ENCODE results near the gene BDNF. TPM values are rescaled to one million over a fixed set of nuclear protein-coding genes. Genes with fewer than 3 reads are reported as not detected.

BDNF gene
- total and polyA plus RNA-seq, 2 donors (not counting 1 experiment from before 2014, with no cell fraction given) = 11.2 to 16.7 TPM

DNA sequence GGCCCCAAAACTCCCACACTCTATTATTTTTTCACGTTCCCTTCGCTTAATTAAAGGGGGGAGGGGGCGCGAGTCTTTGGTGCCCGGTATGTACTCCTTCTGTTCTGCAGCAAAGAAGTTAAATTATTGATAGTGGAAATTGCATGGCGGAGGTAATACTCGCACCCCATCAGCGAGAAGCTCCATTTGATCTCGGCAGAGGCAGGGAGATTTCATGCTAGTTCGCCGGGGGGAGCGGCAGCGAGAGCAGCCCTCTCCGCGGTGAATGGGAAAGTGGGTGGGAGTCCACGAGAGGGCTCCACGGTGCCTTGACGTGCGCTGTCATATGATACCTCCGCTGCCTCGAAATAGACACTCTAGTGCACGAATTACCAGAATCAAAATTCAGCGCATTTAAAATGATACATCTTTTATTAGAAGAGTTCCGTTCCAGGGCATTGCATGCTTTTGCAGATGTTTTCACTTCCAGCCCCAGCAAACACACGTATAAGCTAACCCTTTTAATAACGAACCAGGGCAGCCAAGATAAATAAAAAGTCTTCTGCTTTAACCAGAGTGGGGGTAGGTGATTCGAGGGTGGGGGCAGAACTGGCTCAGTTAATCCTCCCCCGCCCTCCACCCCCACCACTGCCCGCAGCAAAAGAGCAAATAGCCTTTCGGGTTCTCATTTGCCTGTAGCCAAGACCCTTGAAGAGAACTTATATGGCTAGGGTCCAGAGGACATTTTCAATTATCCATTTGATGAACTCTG lies 1.3 kb upstream of the BDNF start:
- no peak overlapping the region for H2AFZ ChIP-seq (ENCODE audit: low read length)
- H3K27ac ChIP-seq (ENCODE audit: insufficient read depth, low read length) = no peak overlapping the region
- no peaks in the 10 kb centered on the region for H4K20me1 ChIP-seq (ENCODE audit: control insufficient read depth, extremely low read depth, insufficient read depth, low read length)
- peaks cover 5% of the 10 kb centered on the region for H3K27me3 ChIP-seq (ENCODE audit: control insufficient read depth, insufficient read depth, low read length)
- no peaks in the 10 kb centered on the region for H3K9me3 ChIP-seq (ENCODE audit: control insufficient read depth, insufficient read depth, low read depth, low read length)
- H3K79me2 ChIP-seq (ENCODE audit: control insufficient read depth, insufficient read depth, low read length) = peaks cover 29% of the 10 kb centered on the region
- TF ChIP-seq EZH2 (IDR thresholded peaks at IDR 0.05; ENCODE audit: low read length, missing control alignments) (no peak), CTCF (conservative IDR thresholded peaks at IDR 0.05 in 1 of 2, IDR thresholded peaks at IDR 0.05 in 1 of 2; ENCODE audit: low read depth in 1 of 2, low read length in 2 of 2) (peak; percentile 23 to 25)
- peak overlapping the region; percentile 44 to 91 (median 76) for H3K4me3 ChIP-seq (replicated peaks in 1 of 4; ENCODE audit: control extremely low read depth in 1 of 4, insufficient read depth in 1 of 4, low read depth in 3 of 4, low read length in 4 of 4)
- peak overlapping the region; percentile 91 for H3K4me2 ChIP-seq (ENCODE audit: extremely low read depth, insufficient read depth, low read length)
- no peaks in the 10 kb centered on the region for H3K36me3 ChIP-seq (ENCODE audit: control insufficient read depth, insufficient read depth, low read length)
- peak; percentile 69 to 80 for DNase-seq (ENCODE audit: low read depth in 2 of 2)
- H3K4me1 ChIP-seq (ENCODE audit: control insufficient read depth, extremely low read depth, insufficient read depth, low read length) = peaks cover 2% of the 10 kb centered on the region
- H3K9ac ChIP-seq (ENCODE audit: insufficient read depth, low read length) = no peak overlapping the region

GRCh38 chr11:27699926-27700350 lies 317 bp downstream of the BDNF start:
- Histone ChIP-seq H2AFZ (ENCODE audit: low read length) (peak overlapping the region; percentile 24), H3K27me3 (ENCODE audit: control insufficient read depth, insufficient read depth, low read length) (peaks cover 5% of the 10 kb centered on the region), H3K4me3 (replicated peaks in 1 of 4; ENCODE audit: control extremely low read depth in 1 of 4, insufficient read depth in 1 of 4, low read depth in 3 of 4, low read length in 4 of 4) (peak overlapping the region; percentile 75 to 87 (median 84)), H3K4me1 (ENCODE audit: control insufficient read depth, extremely low read depth, insufficient read depth, low read length) (peaks cover 2% of the 10 kb centered on the region), H3K79me2 (ENCODE audit: control insufficient read depth, insufficient read depth, low read length) (peaks cover 33% of the 10 kb centered on the region), H3K9me3 (ENCODE audit: control insufficient read depth, insufficient read depth, low read depth, low read length) (no peaks in the 10 kb centered on the region), H3K4me2 (ENCODE audit: extremely low read depth, insufficient read depth, low read length) (peak overlapping the region; percentile 83), H3K27ac (ENCODE audit: insufficient read depth, low read length) (peak overlapping the region; percentile 64), H3K36me3 (ENCODE audit: control insufficient read depth, insufficient read depth, low read length) (no peaks in the 10 kb centered on the region), H4K20me1 (ENCODE audit: control insufficient read depth, extremely low read depth, insufficient read depth, low read length) (no peaks in the 10 kb centered on the region), H3K9ac (ENCODE audit: insufficient read depth, low read length) (peak overlapping the region; percentile 53)
- DNase-seq (ENCODE audit: low read depth in 2 of 2) = no peak
- TF ChIP-seq EZH2 (IDR thresholded peaks at IDR 0.05; ENCODE audit: low read length, missing control alignments) (no peak), CTCF (conservative IDR thresholded peaks at IDR 0.05 in 1 of 2, IDR thresholded peaks at IDR 0.05 in 1 of 2; ENCODE audit: low read depth in 1 of 2, low read length in 2 of 2) (no peak)

- H3K4me3 ChIP-seq (replicated peaks in 1 of 4; ENCODE audit: control extremely low read depth in 1 of 4, insufficient read depth in 1 of 4, low read depth in 3 of 4, low read length in 4 of 4) = peak overlapping the region; percentile 75 to 87 (median 84)
- TF ChIP-seq EZH2 (IDR thresholded peaks at IDR 0.05; ENCODE audit: low read length, missing control alignments) = no peak
- TF ChIP-seq CTCF (conservative IDR thresholded peaks at IDR 0.05 in 1 of 2, IDR thresholded peaks at IDR 0.05 in 1 of 2; ENCODE audit: low read depth in 1 of 2, low read length in 2 of 2) = no peak
- H3K4me1 ChIP-seq (ENCODE audit: control insufficient read depth, extremely low read depth, insufficient read depth, low read length) = peaks cover 2% of the 10 kb centered on the region
- H3K9me3 ChIP-seq (ENCODE audit: control insufficient read depth, insufficient read depth, low read depth, low read length) = no peaks in the 10 kb centered on the region
- no peaks in the 10 kb centered on the region for H4K20me1 ChIP-seq (ENCODE audit: control insufficient read depth, extremely low read depth, insufficient read depth, low read length)
- DNase-seq (ENCODE audit: low read depth in 2 of 2) = peak; percentile 59 to 72
- peak overlapping the region; percentile 64 for H3K27ac ChIP-seq (ENCODE audit: insufficient read depth, low read length)
- H3K9ac ChIP-seq (ENCODE audit: insufficient read depth, low read length) = peak overlapping the region; percentile 53
- H3K4me2 ChIP-seq (ENCODE audit: extremely low read depth, insufficient read depth, low read length) = peak overlapping the region; percentile 83
- H2AFZ ChIP-seq (ENCODE audit: low read length) = peak overlapping the region; percentile 69
- H3K79me2 ChIP-seq (ENCODE audit: control insufficient read depth, insufficient read depth, low read length) = peaks cover 35% of the 10 kb centered on the region
- H3K27me3 ChIP-seq (ENCODE audit: control insufficient read depth, insufficient read depth, low read length) = peaks cover 5% of the 10 kb centered on the region
- H3K36me3 ChIP-seq (ENCODE audit: control insufficient read depth, insufficient read depth, low read length) = no peaks in the 10 kb centered on the region
Measured at GRCh38 chr11:27699242-27699925, 871 bp downstream of the BDNF start.
